Measurements from ENCODE around the gene SLC15A4.

The SLC15A4 gene

DNA sequence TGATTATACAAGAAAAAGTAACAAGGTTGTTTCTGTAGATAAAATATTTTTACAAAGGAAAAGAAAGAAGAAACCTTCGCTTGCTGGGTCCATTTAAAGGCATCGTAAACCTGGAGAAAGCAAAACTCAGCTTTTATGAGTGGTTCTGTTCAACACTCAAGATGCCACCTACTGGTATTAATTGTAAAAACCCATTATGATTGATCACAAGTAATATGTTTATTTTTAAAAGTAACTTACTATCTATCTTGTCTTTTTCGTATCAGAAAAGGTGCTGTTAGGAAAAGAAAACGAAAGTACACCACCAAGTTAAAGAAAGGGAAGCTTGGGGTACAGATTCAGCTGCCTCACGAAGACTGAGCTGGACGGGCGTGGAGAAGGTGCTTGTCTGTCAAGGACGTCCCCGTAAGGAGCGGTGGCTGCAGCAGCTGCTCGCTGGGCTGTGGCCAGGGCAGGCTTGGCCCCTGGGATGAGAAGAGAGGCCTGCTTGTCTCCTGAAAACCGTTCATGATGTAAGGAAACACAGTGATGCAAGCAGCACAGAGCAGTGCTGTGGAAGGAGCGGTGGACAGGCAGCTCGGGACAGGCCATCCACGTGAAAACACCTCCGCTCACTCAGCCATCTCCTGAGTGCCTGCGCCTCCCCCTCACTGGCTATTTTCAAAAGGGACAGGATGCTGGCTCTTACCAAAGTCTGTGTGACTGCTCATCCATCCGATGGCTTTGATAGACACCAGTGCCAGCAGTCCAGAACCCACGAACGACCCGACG lies 25.0 kb downstream of the SLC15A4 start:
- peak; percentile 29 for DNase-seq (ENCODE audit: low read depth)
- TF ChIP-seq, protein P1, sequence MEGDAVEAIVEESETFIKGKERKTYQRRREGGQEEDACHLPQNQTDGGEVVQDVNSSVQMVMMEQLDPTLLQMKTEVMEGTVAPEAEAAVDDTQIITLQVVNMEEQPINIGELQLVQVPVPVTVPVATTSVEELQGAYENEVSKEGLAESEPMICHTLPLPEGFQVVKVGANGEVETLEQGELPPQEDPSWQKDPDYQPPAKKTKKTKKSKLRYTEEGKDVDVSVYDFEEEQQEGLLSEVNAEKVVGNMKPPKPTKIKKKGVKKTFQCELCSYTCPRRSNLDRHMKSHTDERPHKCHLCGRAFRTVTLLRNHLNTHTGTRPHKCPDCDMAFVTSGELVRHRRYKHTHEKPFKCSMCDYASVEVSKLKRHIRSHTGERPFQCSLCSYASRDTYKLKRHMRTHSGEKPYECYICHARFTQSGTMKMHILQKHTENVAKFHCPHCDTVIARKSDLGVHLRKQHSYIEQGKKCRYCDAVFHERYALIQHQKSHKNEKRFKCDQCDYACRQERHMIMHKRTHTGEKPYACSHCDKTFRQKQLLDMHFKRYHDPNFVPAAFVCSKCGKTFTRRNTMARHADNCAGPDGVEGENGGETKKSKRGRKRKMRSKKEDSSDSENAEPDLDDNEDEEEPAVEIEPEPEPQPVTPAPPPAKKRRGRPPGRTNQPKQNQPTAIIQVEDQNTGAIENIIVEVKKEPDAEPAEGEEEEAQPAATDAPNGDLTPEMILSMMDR (IDR thresholded peaks at IDR 0.05; ENCODE audit: low read length, missing control alignments) = peak; percentile 14

DNA sequence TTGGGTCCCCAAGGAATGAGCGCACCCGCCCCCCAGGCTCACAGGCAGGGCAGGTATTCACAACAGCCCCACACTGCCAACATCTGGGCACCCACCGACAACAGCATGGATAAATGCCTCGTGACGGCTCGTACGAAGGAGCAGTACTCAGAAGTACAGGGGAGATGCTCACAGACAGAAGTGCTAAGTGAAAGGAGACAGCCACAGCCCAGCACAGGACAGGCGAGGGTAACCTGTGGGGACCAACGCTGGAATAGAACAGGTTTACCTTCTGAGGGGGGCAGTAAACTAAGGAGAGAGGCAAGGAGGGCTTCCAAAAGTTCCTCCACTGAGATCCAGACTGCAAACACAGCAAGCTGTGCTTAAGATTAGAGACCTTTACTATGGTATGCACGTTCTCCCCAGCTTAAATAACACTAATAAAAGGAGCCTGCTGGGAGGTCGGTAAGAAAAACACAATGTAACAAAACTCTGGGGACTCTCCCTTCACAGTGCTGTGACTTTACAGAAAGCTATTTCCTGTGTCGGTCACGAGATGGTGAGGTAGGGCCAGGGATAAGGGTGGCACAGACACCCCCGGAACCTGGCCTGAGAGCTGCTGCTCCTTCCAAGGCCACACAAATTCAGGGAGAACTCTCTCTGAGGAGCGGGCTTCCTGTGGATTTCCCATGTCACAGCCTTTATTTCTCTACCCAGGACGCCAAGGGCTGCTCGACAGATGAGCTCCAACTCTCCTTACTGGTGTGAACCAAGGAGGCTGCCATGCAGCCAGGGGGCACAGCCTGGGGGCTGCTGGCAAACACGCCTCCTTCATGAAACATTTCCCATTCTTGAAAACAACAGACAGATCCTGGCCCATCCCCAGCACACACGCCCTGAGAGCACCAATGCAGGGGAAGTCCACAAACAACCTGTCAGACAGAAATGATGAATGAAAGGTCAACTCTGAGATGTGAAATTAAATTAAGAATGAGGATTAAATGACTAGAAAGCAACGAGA lies 26.3 kb downstream of the SLC15A4 start:
- DNase-seq (ENCODE audit: low read depth) = peak; percentile 86
- TF ChIP-seq, protein P1 (IDR thresholded peaks at IDR 0.05; ENCODE audit: low read length, missing control alignments) = no peak
- no peak overlapping the region for H3K4me3 ChIP-seq (replicated peaks; ENCODE audit: low read depth, low read length)

More for the DNA sequence above, 25.0 kb downstream of the SLC15A4 start:
- H3K4me3 ChIP-seq (replicated peaks; ENCODE audit: low read depth, low read length) = no peak overlapping the region

- TF ChIP-seq, protein P1 (IDR thresholded peaks at IDR 0.05; ENCODE audit: low read length, missing control alignments) = no peak
- no peak overlapping the region for H3K4me3 ChIP-seq (replicated peaks; ENCODE audit: low read depth, low read length)
- DNase-seq (ENCODE audit: low read depth) = no peak
Observed at GRCh38 chr12:128796439-128797118, 27.2 kb downstream of the SLC15A4 start.

GRCh38 chr12:128795530-128796361 lies 28.0 kb downstream of the SLC15A4 start:
- no peak overlapping the region for H3K4me3 ChIP-seq (replicated peaks; ENCODE audit: low read depth, low read length)
- TF ChIP-seq, protein P1 (IDR thresholded peaks at IDR 0.05; ENCODE audit: low read length, missing control alignments) = no peak
- no peak for DNase-seq (ENCODE audit: low read depth)

GRCh38 chr12:128794661-128795529 lies 28.9 kb downstream of the SLC15A4 start:
- DNase-seq (ENCODE audit: low read depth) = no peak
- TF ChIP-seq, protein P1 (IDR thresholded peaks at IDR 0.05; ENCODE audit: low read length, missing control alignments) = no peak
- H3K4me3 ChIP-seq (replicated peaks; ENCODE audit: low read depth, low read length) = no peak overlapping the region

Data from fibroblast of pulmonary artery (primary cell).